Hepatic stellate cell (primary cell): Measurements from ENCODE around the gene ALDH3B1.

Experiments
- DNase-seq: peaks from one replicate; pipeline ENCODE4 v3.0.0; 2011; ENCODE audit warnings: low spot score

ALDH3B1 gene

GRCh38 chr11:68031144-68031464 lies 21.0 kb downstream of the ALDH3B1 start:
- DNase-seq = no peak

GRCh38 chr11:68032003-68032402 lies 21.9 kb downstream of the ALDH3B1 start:
- no peak for DNase-seq

GRCh38 chr11:68032997-68033707 lies 23.0 kb downstream of the ALDH3B1 start:
- DNase-seq = no peak

GRCh38 chr11:68033708-68034045 lies 23.6 kb downstream of the ALDH3B1 start:
- no peak for DNase-seq

- no peak for DNase-seq
Measured at GRCh38 chr11:68035266-68035876, 25.2 kb downstream of the ALDH3B1 start.

- no peak for DNase-seq
Measured at GRCh38 chr11:68036141-68036716, 26.1 kb downstream of the ALDH3B1 start.

- DNase-seq = no peak
Measured at GRCh38 chr11:68036717-68037239, 26.7 kb downstream of the ALDH3B1 start.

- no peak for DNase-seq
Measured at GRCh38 chr11:68037411-68038225, 27.5 kb downstream of the ALDH3B1 start.

GRCh38 chr11:68038226-68038717 lies 28.1 kb downstream of the ALDH3B1 start:
- DNase-seq = no peak

- peak; percentile 94 for DNase-seq
Measured at GRCh38 chr11:68038718-68039525, 28.8 kb downstream of the ALDH3B1 start, which contains the start of gene TCIRG1. TSS of gene TCIRG1 (plus strand) at chr11:68039025. CDS start at chr11:68041272, 2,247 bp downstream.

GRCh38 chr11:68039526-68040086 lies 29.5 kb downstream of the ALDH3B1 start:
- DNase-seq = peak; percentile 52

- peak; percentile 90 for DNase-seq
Measured at GRCh38 chr11:68040101-68040956, 30.2 kb downstream of the ALDH3B1 start.

GRCh38 chr11:68040957-68041591 lies 30.9 kb downstream of the ALDH3B1 start:
- DNase-seq = no peak

GRCh38 chr11:68041617-68042218 lies 31.6 kb downstream of the ALDH3B1 start:
- DNase-seq = no peak

- DNase-seq = no peak
Measured at GRCh38 chr11:68042219-68043028, 32.3 kb downstream of the ALDH3B1 start.

- no peak for DNase-seq
Measured at GRCh38 chr11:68043029-68043348, 32.9 kb downstream of the ALDH3B1 start.

- DNase-seq = no peak
Measured at GRCh38 chr11:68043349-68044144, 33.4 kb downstream of the ALDH3B1 start.
